SU-DHL-6 (cell line): ENCODE results near the gene PEX6.

Source experiments
- H2AFZ ChIP-seq: fragments of 200-600 bp; sonication (generic); 2 replicates; pipeline ENCODE4 v1.6.1; 2014; ENCODE audit warnings: low read depth, mild to moderate bottlenecking, moderate library complexity, mixed read lengths, antibody characterized with exemption, low read length; ENCODE audit not compliant: severe bottlenecking
- H3F3A ChIP-seq: fragments of 200-600 bp; shearing (Covaris generic); 2 replicates; pipeline ENCODE4 v1.6.0; 2016; ENCODE audit warnings: antibody characterized with exemption, mild to moderate bottlenecking; ENCODE audit not compliant: insufficient read depth
- H3K27ac ChIP-seq: fragments of 200-600 bp; sonication (generic); 2 replicates; pipeline ENCODE4 v1.5.1; 2016; ENCODE audit warnings: low read depth, mild to moderate bottlenecking, low read length, moderate library complexity, mixed read lengths
- H3K27me3 ChIP-seq: fragments of 200-600 bp; sonication (generic), shearing (Covaris generic); 2 replicates; pipeline ENCODE4 v1.6.0; 2014; ENCODE audit warnings: mild to moderate bottlenecking, low read length
- H3K36me3 ChIP-seq: fragments of 200-600 bp; sonication (generic); 2 replicates; pipeline ENCODE4 v1.6.1; 2014; ENCODE audit warnings: mild to moderate bottlenecking, low read length, mixed read lengths
- H3K4me2 ChIP-seq: fragments of 300-600, 200-600 bp; shearing (Covaris generic), sonication (generic); 2 replicates; pipeline ENCODE4 v1.6.0; 2014; ENCODE audit warnings: low read length, low read depth, mild to moderate bottlenecking; ENCODE audit not compliant: poor library complexity, severe bottlenecking
- H3K4me3 ChIP-seq: fragments of 200-600 bp; sonication (generic); 2 replicates; pipeline ENCODE4 v1.5.1; 2014; ENCODE audit warnings: antibody characterized with exemption, low read length, mild to moderate bottlenecking, mixed read lengths; ENCODE audit not compliant: insufficient read depth, poor library complexity, severe bottlenecking
- H3K79me2 ChIP-seq: fragments of 200-600 bp; sonication (generic); 2 replicates; pipeline ENCODE4 v1.6.1; 2014; ENCODE audit warnings: mild to moderate bottlenecking, low read length, moderate library complexity; ENCODE audit not compliant: insufficient read depth
- H3K9ac ChIP-seq: fragments of 200-600 bp; sonication (generic); 2 replicates; pipeline ENCODE4 v1.7.0; 2014; ENCODE audit warnings: mild to moderate bottlenecking, low read length
- H3K9me2 ChIP-seq: fragments of 200-600 bp; sonication (generic); replicated peaks from 2 replicates; pipeline ENCODE4 v1.6.1; 2014; ENCODE audit warnings: low read length; ENCODE audit not compliant: insufficient read depth
- H3K9me3 ChIP-seq: fragments of 200-600 bp; sonication (generic); 2 replicates; pipeline ENCODE4 v1.6.1; 2014; ENCODE audit warnings: low read length, mixed read lengths; ENCODE audit not compliant: insufficient read depth
- H4K20me1 ChIP-seq: fragments of 200-600 bp; sonication (generic); 2 replicates; pipeline ENCODE4 v1.6.1; 2014; ENCODE audit warnings: low read depth, mild to moderate bottlenecking, antibody characterized with exemption, low read length, moderate library complexity, mixed read lengths
- EZH2phosphoT487 ChIP-seq: fragments of 200-600 bp; sonication (generic), shearing (Covaris generic); conservative IDR thresholded peaks from 2 replicates; pipeline ENCODE4 v1.6.1; 2018; ENCODE audit warnings: mild to moderate bottlenecking, antibody characterized with exemption, low read length, moderate library complexity, mixed read lengths
- TF ChIP-seq, protein P1 (sequence below): fragments of 200-600 bp; sonication (generic); IDR thresholded peaks from one replicate; pipeline ENCODE4 v1.5.1; 2017; ENCODE audit warnings: antibody characterized with exemption, mild to moderate bottlenecking, low read length, moderate library complexity; ENCODE audit not compliant: insufficient read depth, poor library complexity, severe bottlenecking

PEX6 gene, protein sequence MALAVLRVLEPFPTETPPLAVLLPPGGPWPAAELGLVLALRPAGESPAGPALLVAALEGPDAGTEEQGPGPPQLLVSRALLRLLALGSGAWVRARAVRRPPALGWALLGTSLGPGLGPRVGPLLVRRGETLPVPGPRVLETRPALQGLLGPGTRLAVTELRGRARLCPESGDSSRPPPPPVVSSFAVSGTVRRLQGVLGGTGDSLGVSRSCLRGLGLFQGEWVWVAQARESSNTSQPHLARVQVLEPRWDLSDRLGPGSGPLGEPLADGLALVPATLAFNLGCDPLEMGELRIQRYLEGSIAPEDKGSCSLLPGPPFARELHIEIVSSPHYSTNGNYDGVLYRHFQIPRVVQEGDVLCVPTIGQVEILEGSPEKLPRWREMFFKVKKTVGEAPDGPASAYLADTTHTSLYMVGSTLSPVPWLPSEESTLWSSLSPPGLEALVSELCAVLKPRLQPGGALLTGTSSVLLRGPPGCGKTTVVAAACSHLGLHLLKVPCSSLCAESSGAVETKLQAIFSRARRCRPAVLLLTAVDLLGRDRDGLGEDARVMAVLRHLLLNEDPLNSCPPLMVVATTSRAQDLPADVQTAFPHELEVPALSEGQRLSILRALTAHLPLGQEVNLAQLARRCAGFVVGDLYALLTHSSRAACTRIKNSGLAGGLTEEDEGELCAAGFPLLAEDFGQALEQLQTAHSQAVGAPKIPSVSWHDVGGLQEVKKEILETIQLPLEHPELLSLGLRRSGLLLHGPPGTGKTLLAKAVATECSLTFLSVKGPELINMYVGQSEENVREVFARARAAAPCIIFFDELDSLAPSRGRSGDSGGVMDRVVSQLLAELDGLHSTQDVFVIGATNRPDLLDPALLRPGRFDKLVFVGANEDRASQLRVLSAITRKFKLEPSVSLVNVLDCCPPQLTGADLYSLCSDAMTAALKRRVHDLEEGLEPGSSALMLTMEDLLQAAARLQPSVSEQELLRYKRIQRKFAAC

DNA sequence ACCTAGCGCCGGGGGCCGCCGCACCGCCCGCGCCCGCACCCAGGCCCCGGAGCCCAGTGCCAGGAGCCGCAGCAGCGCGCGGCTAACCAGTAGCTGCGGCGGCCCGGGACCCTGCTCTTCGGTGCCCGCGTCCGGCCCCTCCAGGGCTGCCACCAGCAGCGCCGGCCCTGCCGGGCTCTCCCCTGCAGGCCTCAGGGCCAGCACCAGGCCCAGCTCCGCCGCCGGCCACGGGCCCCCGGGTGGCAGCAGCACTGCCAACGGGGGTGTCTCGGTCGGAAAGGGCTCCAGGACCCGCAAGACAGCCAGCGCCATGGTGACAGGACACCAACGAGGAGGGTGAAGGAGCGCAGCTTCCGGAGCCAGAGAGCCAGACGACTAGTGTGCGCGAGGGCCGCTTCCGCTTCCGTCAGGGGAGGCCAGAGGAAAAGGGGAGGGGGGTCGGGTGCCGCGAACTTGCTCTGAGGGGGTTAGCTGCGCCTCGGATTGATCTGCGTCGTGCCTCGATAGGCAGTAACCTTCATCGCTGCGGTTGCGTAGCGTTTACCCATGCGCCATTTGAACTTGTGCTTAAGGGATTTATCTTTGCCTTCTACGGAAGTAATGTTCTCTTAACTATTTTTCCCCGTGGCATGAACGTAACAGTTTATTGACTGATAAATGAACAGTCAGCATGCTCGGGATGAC, at the start of gene PEX6:
Gene PEX6 (minus strand): TSS at position 343 of the 684 bp plus-strand sequence. CDS start 31 bp downstream, at position 312.
- TF ChIP-seq EZH2phosphoT487: no peak
- TF ChIP-seq, protein P1, sequence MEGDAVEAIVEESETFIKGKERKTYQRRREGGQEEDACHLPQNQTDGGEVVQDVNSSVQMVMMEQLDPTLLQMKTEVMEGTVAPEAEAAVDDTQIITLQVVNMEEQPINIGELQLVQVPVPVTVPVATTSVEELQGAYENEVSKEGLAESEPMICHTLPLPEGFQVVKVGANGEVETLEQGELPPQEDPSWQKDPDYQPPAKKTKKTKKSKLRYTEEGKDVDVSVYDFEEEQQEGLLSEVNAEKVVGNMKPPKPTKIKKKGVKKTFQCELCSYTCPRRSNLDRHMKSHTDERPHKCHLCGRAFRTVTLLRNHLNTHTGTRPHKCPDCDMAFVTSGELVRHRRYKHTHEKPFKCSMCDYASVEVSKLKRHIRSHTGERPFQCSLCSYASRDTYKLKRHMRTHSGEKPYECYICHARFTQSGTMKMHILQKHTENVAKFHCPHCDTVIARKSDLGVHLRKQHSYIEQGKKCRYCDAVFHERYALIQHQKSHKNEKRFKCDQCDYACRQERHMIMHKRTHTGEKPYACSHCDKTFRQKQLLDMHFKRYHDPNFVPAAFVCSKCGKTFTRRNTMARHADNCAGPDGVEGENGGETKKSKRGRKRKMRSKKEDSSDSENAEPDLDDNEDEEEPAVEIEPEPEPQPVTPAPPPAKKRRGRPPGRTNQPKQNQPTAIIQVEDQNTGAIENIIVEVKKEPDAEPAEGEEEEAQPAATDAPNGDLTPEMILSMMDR: no peak
- H3K79me2 ChIP-seq: peaks cover 38% of the 10 kb centered on the region
- H3K4me2 ChIP-seq: peak within 1 kb of the TSS; percentile 84
- H4K20me1 ChIP-seq: no peaks in the 10 kb centered on the region
- H2AFZ ChIP-seq: peak within 1 kb of the TSS; percentile 80
- peak within 1 kb of the TSS; percentile 58 for H3K27ac ChIP-seq
- H3K9me3 ChIP-seq: no peaks in the 10 kb centered on the region
- H3K36me3 ChIP-seq: peaks cover 5% of the 10 kb centered on the region; the same call in 1 of the 2 replicates
- no peaks in the 10 kb centered on the region for H3K9me2 ChIP-seq
- peak within 1 kb of the TSS; percentile 75 for H3K4me3 ChIP-seq
- H3F3A ChIP-seq: peaks cover 19% of the 10 kb centered on the region
- no peaks in the 10 kb centered on the region for H3K27me3 ChIP-seq
- peak within 1 kb of the TSS; percentile 85 for H3K9ac ChIP-seq

DNA sequence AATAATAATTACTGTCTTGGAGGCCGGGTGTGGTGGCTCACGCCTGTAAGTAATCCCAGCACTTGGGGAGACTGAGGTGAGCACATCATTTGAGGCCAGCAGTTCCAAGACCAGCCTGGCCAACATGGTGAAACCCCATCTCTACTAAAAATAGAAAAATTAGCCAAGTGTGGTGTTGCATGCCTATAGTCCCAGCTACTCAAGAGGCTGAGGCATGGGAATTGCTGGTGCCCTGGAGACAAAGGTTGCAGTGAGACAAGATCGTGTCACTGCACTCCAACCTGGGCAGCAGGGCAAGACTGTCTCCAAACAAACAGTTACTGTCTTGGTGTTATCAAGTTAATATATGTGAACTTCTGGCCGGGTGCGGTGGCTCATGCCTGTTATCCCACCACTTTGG, 47.4 kb upstream of the PEX6 start:
- H3K9me3 ChIP-seq: no peaks in the 10 kb centered on the region
- no peak overlapping the region for H3K4me3 ChIP-seq
- H3K27me3 ChIP-seq: no peaks in the 10 kb centered on the region
- no peak overlapping the region for H3K27ac ChIP-seq
- H3K36me3 ChIP-seq: peaks cover 40% of the 10 kb centered on the region
- peaks cover 35% of the 10 kb centered on the region for H3K79me2 ChIP-seq
- 0 out of 2 replicates have a peak, but pooled peaks cover 9% of the 10 kb centered on the region for H3F3A ChIP-seq
- TF ChIP-seq EZH2phosphoT487: no peak
- TF ChIP-seq, protein P1: no peak
- no peak overlapping the region for H2AFZ ChIP-seq
- H3K9me2 ChIP-seq: no peaks in the 10 kb centered on the region
- H4K20me1 ChIP-seq: no peaks in the 10 kb centered on the region
- H3K9ac ChIP-seq: no peak overlapping the region
- H3K4me2 ChIP-seq: no peak overlapping the region

DNA sequence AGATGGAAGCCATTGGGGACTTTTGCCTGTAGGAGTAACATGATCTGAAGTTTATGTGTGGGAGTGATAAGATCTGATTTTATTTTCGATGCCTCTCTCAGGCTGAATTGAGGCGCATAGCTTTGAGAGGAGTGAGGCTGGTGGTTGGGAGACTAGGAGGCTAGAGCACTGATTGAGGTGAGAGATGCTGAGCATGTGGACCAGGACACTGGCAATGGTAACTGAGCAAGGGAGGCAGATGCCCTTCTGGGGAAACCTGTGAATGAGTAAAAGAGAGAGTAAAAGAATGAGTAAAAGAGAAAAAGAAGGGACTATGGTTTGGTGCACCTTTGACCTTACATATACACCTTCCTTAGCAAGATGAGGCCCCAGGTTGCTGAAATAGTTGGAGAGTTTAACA, 45.5 kb upstream of the PEX6 start:
- H3K9me3 ChIP-seq: no peaks in the 10 kb centered on the region
- no peaks in the 10 kb centered on the region for H3K9me2 ChIP-seq
- peaks cover 17% of the 10 kb centered on the region for H3F3A ChIP-seq
- H3K79me2 ChIP-seq: peaks cover 35% of the 10 kb centered on the region
- peaks cover 35% of the 10 kb centered on the region for H3K36me3 ChIP-seq
- no peak overlapping the region for H3K9ac ChIP-seq
- no peaks in the 10 kb centered on the region for H3K27me3 ChIP-seq
- no peak overlapping the region for H2AFZ ChIP-seq
- no peak overlapping the region for H3K4me2 ChIP-seq
- H3K27ac ChIP-seq: no peak overlapping the region
- no peaks in the 10 kb centered on the region for H4K20me1 ChIP-seq
- no peak for TF ChIP-seq EZH2phosphoT487
- TF ChIP-seq, protein P1: no peak
- H3K4me3 ChIP-seq: no peak overlapping the region
